ENCODE results near the gene SLC30A9.
A peak's percentile ranks its signal among the peaks of the same experiment; 100 is the strongest.

The SLC30A9 gene

DNA sequence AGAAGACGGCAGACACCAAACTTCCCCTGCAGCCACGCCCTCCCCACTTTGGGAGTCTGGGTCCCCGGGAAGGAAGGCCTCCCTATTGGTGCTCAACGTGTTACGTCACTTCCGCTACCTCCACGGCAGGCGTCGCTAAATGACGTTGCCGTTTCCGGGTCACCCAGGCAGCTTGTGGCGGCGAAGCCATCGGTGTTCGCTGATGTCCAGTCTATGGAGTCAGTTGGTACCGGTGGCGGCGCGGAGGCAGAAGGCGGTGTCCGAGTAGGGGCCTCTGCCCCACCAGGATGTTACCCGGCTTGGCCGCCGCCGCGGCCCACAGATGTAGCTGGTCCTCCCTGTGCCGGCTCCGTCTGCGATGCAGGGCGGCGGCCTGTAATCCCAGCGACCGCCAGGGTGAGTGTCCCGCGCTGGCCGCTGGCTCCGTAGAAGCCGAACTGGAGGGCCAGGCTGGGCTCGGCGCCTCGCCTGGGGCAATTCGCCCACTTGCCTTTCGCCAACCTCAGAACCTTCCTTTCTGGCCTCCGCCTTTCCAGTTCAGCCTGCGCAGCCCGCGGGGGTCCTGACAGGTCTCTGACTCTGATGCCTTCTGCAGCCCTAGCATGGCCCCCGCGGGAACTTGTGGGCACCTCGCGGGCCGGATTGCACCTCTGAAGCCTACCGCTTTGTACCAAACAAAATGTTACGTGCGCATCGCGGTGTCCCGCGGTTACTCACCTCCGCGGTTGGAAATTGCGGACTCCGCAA lies at the start of gene SLC30A9:
Gene SLC30A9 (plus strand): TSS at position 166 of the 747 bp plus-strand sequence. CDS start 122 bp downstream, at position 288.
- peak; percentile 94 for DNase-seq (ENCODE audit: low spot score)

- no peak for DNase-seq (ENCODE audit: low spot score)
Measured at GRCh38 chr4:41940834-41941233, 49.5 kb upstream of the SLC30A9 start.

GRCh38 chr4:41943506-41943905 lies 46.8 kb upstream of the SLC30A9 start:
- no peak for DNase-seq (ENCODE audit: low spot score)

DNA sequence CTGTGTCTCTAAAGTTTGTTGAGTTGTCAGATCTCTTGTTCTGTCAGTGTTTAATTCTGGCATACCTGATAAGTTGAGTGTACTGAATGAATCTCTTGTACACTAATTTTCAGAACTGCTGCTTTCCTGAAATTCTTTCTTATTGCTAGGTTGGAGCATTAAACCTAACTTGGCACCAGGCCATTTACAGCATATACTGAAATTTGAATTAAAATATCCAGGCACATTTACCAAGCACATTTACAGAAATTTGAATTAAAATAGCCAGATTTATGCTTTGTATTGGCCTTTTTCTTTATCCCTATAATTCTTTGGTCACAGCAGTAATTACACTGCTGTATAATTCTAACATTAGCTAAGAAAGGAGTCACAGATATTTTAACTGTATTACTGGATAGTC lies 46.2 kb upstream of the SLC30A9 start:
- DNase-seq (ENCODE audit: low spot score): no peak

DNA sequence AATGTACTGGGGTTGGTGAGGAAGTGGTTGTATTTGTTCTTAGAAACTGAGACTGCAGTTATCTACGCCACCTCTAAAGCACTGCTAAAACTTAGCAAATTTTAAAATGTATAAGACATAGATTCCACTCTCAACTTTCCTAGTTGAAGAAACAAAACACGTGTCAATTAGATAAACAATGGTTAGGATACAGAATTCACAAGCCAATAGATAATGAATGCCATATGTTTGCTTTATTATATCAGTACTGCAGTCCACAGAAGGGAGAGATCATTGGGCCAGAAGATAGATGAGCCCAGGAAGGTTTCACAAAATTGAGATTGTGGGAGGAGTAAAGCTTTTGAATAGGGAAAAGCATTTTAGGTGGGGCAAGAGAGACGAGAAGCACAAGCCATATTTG lies 40.8 kb upstream of the SLC30A9 start:
- DNase-seq (ENCODE audit: low spot score): no peak

GRCh38 chr4:41957634-41958033 lies 32.7 kb upstream of the SLC30A9 start:
- DNase-seq (ENCODE audit: low spot score): no peak

DNA sequence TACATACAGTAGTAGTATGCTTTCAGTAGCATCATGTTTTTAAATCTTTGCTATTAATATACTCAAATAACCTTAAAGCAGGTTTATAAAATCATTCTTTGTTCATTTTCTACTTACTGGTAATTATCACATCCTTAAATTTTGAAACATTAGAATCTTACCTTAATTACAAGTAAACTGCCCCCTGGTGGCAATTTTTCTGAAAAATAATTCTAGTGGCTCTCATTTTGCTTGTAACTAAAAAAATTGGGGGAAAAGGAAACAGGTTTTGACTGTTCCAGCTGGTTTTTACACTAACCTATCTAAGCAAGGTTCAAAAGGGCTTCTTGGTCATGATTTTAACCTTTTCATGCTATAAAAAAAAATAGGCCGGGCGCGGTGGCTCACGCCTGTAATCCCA lies 27.2 kb upstream of the SLC30A9 start:
- no peak for DNase-seq (ENCODE audit: low spot score)

DNA sequence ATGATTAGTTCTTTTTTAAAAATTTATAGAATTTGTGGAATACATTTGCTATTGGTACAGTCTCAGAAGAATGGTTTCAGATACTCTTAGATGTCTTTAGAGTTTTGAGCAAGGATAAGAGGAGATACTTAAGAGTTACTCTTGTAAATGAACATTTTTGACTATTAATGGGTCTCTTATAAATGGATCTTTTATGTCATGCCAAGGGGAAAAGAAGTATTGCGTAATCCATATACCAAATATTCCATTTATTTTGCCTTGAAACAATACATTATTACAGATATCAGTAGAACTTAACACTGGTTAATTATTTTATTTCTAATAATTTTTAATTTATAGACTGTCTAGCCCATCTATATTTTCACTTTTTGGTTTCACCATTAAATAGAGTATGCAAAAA lies 25.9 kb upstream of the SLC30A9 start:
- DNase-seq (ENCODE audit: low spot score): no peak

- no peak for DNase-seq (ENCODE audit: low spot score)
Measured at GRCh38 chr4:41967392-41967791, 22.9 kb upstream of the SLC30A9 start.

- no peak for DNase-seq (ENCODE audit: low spot score)
Measured at GRCh38 chr4:41969671-41970070, 20.7 kb upstream of the SLC30A9 start.

DNA sequence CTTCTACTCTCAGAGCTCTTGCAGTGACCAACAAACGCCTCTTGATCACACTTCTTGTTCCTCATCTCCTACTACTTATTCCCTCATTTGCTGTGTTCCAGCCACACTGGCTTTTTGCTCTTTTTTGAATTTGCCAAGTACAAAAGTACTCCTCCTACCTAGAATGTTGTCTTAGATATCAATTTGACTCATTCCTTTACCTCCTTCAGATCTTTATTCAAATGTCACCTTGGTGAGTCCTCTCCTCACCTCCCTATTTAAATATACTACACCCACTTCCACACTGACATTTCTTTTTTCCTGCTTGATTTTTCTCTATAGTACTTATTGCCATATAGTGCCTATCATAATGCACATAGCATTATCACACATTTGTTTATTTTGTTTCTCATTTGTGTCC lies 15.0 kb upstream of the SLC30A9 start:
- DNase-seq (ENCODE audit: low spot score): no peak

DNA sequence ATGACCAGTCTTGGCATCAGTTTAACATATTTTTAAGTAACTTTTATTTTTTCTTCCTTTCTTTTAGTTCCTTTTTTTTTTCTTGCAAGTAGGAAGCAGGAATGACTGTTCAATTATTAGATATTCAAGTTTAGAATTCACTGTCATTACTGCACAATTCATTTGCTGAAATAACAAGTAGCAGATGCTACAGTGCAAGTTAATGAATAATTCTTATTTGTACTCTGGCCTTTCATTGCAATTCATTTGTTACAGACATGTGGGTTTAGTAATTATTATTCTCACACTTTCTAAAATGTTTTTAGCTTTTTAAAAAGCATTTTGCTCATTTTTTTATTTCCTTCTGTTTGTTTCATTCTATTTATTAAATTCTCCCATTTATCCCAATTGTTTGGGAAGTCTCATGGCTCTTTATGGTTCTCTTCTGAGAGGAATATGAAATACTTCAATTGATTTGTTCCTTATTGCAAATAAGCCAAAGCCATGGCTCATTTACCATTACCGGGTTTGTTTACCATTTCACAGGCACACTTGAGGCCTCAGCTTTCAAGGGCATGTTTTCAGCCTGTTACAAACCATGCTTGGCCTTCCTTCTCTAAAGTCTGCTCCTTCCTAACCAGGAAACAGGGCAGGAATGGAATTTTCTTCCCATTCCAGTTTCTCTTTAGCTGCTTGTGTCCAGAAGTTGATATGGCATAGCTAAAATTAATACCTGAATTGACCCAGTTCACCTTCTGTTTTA lies 13.4 kb upstream of the SLC30A9 start:
- DNase-seq (ENCODE audit: low spot score): no peak

- DNase-seq (ENCODE audit: low spot score): no peak
Measured at GRCh38 chr4:41977709-41978108, 12.6 kb upstream of the SLC30A9 start.

GRCh38 chr4:41981456-41981855 lies 8.9 kb upstream of the SLC30A9 start, which contains the start of gene DCAF4L1:
TSS of gene DCAF4L1 (plus strand) at chr4:41981756. CDS start at chr4:41981793, 37 bp downstream.
- DNase-seq (ENCODE audit: low spot score): no peak

GRCh38 chr4:41982716-41983115 lies 7.6 kb upstream of the SLC30A9 start:
- no peak for DNase-seq (ENCODE audit: low spot score)

DNA sequence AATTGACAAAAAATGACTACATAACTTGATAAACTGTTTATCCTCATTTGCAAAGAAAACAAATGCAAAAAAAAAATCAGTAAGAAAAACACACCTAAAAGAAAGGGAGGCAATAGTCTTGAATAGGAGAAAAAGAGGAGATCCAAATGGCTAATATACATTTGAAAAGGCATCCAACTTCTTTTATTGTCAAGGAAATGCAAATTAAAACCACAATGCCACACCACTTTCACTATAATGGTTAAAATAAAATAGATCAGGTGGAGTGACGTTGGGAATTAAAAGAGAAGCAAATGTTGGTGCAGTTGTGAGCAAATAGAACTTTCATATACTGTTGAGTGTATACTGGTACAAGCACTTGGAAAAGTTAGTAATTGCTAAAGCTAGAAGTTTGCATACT lies 5.2 kb upstream of the SLC30A9 start:
- no peak for DNase-seq (ENCODE audit: low spot score)

DNA sequence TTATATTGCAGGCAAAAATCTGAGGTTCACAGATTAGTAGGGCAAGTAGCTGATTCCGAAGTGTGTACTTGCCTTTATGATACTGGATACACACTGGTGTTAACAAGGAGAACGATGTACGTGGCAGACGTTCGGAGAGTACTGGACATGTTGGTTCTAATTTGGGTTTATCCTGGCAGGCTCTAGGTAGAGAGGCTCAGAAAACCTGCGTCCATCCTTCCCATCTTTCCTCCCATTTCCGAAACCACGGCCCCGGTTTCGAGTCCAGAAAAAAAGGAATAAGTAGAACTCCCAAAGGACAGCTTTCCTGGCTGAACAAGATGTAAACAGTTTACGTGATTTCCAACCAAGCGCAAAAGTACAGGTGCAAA lies 351 bp upstream of the SLC30A9 start:
- DNase-seq (ENCODE audit: low spot score): no peak

- DNase-seq (ENCODE audit: low spot score): no peak
Measured at GRCh38 chr4:41991916-41992767, 1.8 kb downstream of the SLC30A9 start.

DNA sequence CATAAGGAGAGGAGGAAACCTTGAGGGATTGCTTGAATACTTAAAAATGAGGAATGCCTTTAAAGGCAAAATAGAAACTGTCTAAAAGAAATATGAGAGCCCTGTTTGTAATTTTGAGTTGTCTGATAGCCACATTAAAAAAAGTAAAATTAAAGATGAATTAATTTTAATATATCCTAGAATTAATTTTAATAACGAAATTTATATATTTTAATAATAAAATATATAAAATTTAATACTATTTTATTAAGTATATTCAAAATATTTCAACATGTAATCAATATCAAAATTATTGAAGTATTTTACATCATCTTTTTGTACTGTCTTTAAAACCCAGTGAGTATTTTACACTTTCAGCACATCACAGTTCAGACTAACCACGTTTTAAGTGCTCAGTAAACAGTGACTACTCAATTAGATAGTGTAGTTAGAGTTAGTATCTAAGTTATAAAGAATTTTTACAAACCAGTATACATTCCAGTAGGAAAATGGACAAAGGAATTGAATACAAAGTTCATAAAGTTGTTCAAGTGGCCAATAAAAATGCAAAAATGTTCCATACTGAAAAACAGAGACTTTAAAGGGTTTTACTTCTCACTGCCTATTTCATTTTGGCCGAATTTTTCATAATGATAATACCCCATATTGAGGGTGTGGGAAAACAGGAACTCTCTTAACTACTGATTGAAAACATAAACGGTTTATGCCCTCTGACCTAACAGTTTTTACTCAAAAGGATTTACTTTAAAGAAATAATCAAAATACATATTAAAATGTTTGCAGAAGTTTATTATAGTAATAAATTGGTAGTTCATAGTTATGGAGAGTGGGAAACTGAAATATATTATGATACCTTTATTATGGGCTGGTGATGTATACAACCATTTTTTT lies 2.9 kb downstream of the SLC30A9 start:
- DNase-seq (ENCODE audit: low spot score): no peak

DNA sequence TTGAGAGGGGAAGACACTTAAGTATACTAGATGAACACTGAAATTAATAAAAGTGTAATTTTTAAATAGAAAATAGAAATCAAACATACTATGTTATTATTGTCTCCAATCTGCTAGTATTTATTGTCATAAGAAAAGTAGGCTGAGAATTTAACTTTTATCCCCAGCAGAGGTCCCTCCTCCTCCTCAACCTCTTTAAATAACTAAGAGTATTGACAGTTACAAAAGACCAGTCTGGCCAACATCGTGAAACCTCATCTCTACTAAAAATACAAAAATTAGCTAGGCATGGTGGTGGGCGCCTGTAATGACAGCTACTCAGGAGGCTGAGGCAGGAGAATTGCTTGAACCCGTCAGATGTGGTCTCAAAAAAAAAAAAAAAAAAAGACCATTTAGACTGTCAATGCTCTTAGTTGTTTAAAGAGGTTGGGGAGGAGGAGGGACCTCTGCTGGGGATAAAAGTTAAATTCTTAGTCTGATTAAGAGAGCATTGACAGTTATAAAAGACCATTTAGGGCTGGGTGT lies 4.2 kb downstream of the SLC30A9 start:
- DNase-seq (ENCODE audit: low spot score): no peak

GRCh38 chr4:41998019-41998418 lies 7.7 kb downstream of the SLC30A9 start:
- no peak for DNase-seq (ENCODE audit: low spot score)
